HG03159 (cell line): ENCODE data around the gene NPAS2.

Experiments
- ATAC-seq: cut with Tn5 transposase; IDR thresholded peaks from one replicate; pipeline ENCODE4 v1.9.1; 2021; ENCODE audit warnings: mild to moderate bottlenecking, moderate library complexity; ENCODE audit not compliant: unreplicated experiment

Gene NPAS2

GRCh38 chr2:100939445-100939844, 119.5 kb downstream of the NPAS2 start:
- no peak for ATAC-seq

GRCh38 chr2:100940240-100940639, 120.3 kb downstream of the NPAS2 start:
- no peak for ATAC-seq

- ATAC-seq = no peak
Measured at GRCh38 chr2:100940766-100941645, 121.1 kb downstream of the NPAS2 start.

GRCh38 chr2:100941646-100942240, 121.8 kb downstream of the NPAS2 start:
- no peak for ATAC-seq

GRCh38 chr2:100944617-100945432, 124.9 kb downstream of the NPAS2 start:
- ATAC-seq = no peak

- no peak for ATAC-seq
Measured at GRCh38 chr2:100945433-100945740, 125.4 kb downstream of the NPAS2 start.

GRCh38 chr2:100945930-100946607, 126.1 kb downstream of the NPAS2 start:
- ATAC-seq = no peak

GRCh38 chr2:100948942-100949811, 129.2 kb downstream of the NPAS2 start:
- ATAC-seq = no peak

GRCh38 chr2:100952512-100952911, 132.6 kb downstream of the NPAS2 start:
- no peak for ATAC-seq

- ATAC-seq = no peak
Measured at GRCh38 chr2:100953406-100954043, 133.6 kb downstream of the NPAS2 start.

- no peak for ATAC-seq
Measured at GRCh38 chr2:100954044-100954420, 134.1 kb downstream of the NPAS2 start.

- no peak for ATAC-seq
Measured at GRCh38 chr2:100955226-100955625, 135.3 kb downstream of the NPAS2 start.

- no peak for ATAC-seq
Measured at GRCh38 chr2:100956081-100956480, 136.1 kb downstream of the NPAS2 start.

- ATAC-seq = no peak
Measured at GRCh38 chr2:100957996-100958653, 138.2 kb downstream of the NPAS2 start.

- no peak for ATAC-seq
Measured at GRCh38 chr2:100959225-100959880, 139.4 kb downstream of the NPAS2 start.

- ATAC-seq = no peak
Measured at GRCh38 chr2:100960688-100961087, 140.7 kb downstream of the NPAS2 start.

GRCh38 chr2:100962366-100963025, 142.6 kb downstream of the NPAS2 start:
- no peak for ATAC-seq

- no peak for ATAC-seq
Measured at GRCh38 chr2:100963026-100963375, 143.1 kb downstream of the NPAS2 start.
